NCI-H187 (cell line): Measurements from ENCODE around the gene XBP1.
A peak's percentile ranks its signal among the peaks of the same experiment; 100 is the strongest.
"Not testable (repeated sequence)": the region's sequence is repeated elsewhere in the genome, so short reads cannot be mapped to it uniquely, and the experiment has no call there.

Experiments used
- DNase-seq, 2 experiments: peaks; one replicate each; lab custom pipeline; 2025; lab: John Stamatoyannopoulos, UW

XBP1 gene

GRCh38 chr22:28792491-28793383 lies 7.6 kb downstream of the XBP1 start:
- no peak for DNase-seq

- DNase-seq = no peak
Observed at GRCh38 chr22:28791841-28792490, 8.4 kb downstream of the XBP1 start.

GRCh38 chr22:28791124-28791523 lies 9.2 kb downstream of the XBP1 start:
- no peak for DNase-seq

- no peak for DNase-seq
Observed at GRCh38 chr22:28788601-28789000, 11.8 kb downstream of the XBP1 start.

- no peak for DNase-seq
Observed at GRCh38 chr22:28783786-28784671, 16.3 kb downstream of the XBP1 start.

- DNase-seq = no peak
Observed at GRCh38 chr22:28780296-28780695, 20.1 kb downstream of the XBP1 start.

GRCh38 chr22:28779833-28780232 lies 20.5 kb downstream of the XBP1 start:
- DNase-seq = no peak

GRCh38 chr22:28774378-28774777 lies 26.0 kb downstream of the XBP1 start:
- DNase-seq = no peak

GRCh38 chr22:28773461-28773867 lies 26.9 kb downstream of the XBP1 start:
- DNase-seq = no peak

GRCh38 chr22:28772633-28773460 lies 27.5 kb downstream of the XBP1 start, which contains the start of gene CCDC117:
CCDC117 (plus strand) TSS chr22:28772695; CDS start chr22:28772850, 155 bp downstream.
- DNase-seq = peak; percentile 36 to 71

GRCh38 chr22:28771195-28771791 lies 29.1 kb downstream of the XBP1 start:
- DNase-seq = no peak

GRCh38 chr22:28769394-28770085 lies 30.8 kb downstream of the XBP1 start:
- DNase-seq = no peak

GRCh38 chr22:28768701-28769393 lies 31.5 kb downstream of the XBP1 start:
- no peak for DNase-seq

GRCh38 chr22:28766628-28767027 lies 33.7 kb downstream of the XBP1 start:
- DNase-seq = no peak

GRCh38 chr22:28762000-28762399 lies 38.4 kb downstream of the XBP1 start:
- not testable (repeated sequence) for DNase-seq

- no peak for DNase-seq
Observed at GRCh38 chr22:28761449-28761755, 39.0 kb downstream of the XBP1 start.

- no peak for DNase-seq
Observed at GRCh38 chr22:28759861-28760560, 40.4 kb downstream of the XBP1 start.

- DNase-seq = not testable (repeated sequence)
Observed at GRCh38 chr22:28754512-28754911, 45.9 kb downstream of the XBP1 start.

GRCh38 chr22:28750471-28750881 lies 49.9 kb downstream of the XBP1 start:
- DNase-seq = no peak
